ENCODE data around the gene PCLO. TPM values are rescaled to one million over a fixed set of nuclear protein-coding genes. Genes with fewer than 3 reads are reported as not detected.

PCLO gene
- total RNA-seq, 2 experiments from 2014 or later = 0.35 to 1.4 TPM

DNA sequence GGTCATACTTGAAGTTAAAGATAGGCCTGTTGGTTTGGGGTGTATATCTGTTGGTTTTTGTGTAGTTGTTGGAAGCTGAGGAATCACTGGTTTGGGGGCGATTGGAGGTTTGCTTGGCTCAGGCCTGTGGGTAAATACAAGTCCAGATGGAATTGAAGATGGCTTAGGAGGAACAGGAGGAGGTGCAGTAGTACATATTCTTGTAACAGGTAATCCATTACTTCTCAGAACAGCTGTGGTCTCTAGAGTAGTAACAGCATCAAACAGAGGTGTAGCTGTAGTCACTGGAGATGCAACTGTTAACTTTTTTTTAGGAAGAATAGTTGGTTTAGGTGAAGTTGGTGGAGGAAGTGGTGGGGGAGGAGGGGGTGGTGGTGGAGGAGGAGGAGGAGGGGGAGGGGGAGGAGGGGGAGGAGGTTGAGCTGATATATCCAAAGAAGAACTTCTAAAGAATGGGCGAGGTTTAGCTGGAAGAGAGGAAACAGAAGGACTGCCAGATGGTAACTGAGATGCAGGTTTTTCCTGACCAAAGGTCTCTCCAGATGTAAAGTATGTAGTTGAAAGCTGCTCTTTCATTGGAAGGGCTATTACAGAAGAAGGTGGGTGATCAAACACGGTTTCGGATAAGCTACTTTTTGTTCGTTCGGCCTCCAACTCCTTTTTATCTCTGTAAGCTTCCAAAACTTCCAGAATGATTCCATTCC lies 209.2 kb downstream of the PCLO start:
- TF ChIP-seq EZH2phosphoT487 (IDR thresholded peaks at IDR 0.05; ENCODE audit: borderline replicate concordance, low read depth, low read length) = no peak
- TF ChIP-seq, protein P1, sequence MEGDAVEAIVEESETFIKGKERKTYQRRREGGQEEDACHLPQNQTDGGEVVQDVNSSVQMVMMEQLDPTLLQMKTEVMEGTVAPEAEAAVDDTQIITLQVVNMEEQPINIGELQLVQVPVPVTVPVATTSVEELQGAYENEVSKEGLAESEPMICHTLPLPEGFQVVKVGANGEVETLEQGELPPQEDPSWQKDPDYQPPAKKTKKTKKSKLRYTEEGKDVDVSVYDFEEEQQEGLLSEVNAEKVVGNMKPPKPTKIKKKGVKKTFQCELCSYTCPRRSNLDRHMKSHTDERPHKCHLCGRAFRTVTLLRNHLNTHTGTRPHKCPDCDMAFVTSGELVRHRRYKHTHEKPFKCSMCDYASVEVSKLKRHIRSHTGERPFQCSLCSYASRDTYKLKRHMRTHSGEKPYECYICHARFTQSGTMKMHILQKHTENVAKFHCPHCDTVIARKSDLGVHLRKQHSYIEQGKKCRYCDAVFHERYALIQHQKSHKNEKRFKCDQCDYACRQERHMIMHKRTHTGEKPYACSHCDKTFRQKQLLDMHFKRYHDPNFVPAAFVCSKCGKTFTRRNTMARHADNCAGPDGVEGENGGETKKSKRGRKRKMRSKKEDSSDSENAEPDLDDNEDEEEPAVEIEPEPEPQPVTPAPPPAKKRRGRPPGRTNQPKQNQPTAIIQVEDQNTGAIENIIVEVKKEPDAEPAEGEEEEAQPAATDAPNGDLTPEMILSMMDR (conservative IDR thresholded peaks at IDR 0.05; ENCODE audit: low read length) = no peak
- intact Hi-C loops (cut with micrococcal nuclease; ENCODE audit: unreplicated experiment) = no loop called here
- no peaks in the 10 kb centered on the region for H3K36me3 ChIP-seq (ENCODE audit: insufficient read depth, low read length)
- no peaks in the 10 kb centered on the region for H3K4me1 ChIP-seq (ENCODE audit: insufficient read depth, low read length, poor library complexity, severe bottlenecking)
- no peaks in the 10 kb centered on the region for H3K79me2 ChIP-seq (ENCODE audit: insufficient read depth, low read depth, low read length)
- no peak overlapping the region for H3K4me3 ChIP-seq (ENCODE audit: low read depth, low read length, poor library complexity, severe bottlenecking)
- H3K4me2 ChIP-seq (ENCODE audit: low read length) = no peak overlapping the region
- no peaks in the 10 kb centered on the region for H3K9me3 ChIP-seq (ENCODE audit: low read length)
- no peak for DNase-seq (ENCODE audit: low spot score)
- H4K20me1 ChIP-seq (ENCODE audit: insufficient read depth, low read length) = no peaks in the 10 kb centered on the region
- H3K27ac ChIP-seq (ENCODE audit: low read depth, low read length, poor library complexity, severe bottlenecking) = no peak overlapping the region
- BruUV-seq (replicated peaks) = no TSS peak
- ChIA-PET POLR2A (interaction anchor here (0.6 to 1.8 kb wide), 5 partner anchors 10 to 1318 kb away, joined by 3 to 4 read pairs (median 4); no protein-coding TSS in a partner anchor), CTCF (ENCODE audit: unreplicated experiment) (no interaction called here)
- no peaks in the 10 kb centered on the region for H3K9me2 ChIP-seq (ENCODE audit: insufficient read depth, low read length)
- no peak overlapping the region for H2AFZ ChIP-seq (ENCODE audit: low read length)

DNA sequence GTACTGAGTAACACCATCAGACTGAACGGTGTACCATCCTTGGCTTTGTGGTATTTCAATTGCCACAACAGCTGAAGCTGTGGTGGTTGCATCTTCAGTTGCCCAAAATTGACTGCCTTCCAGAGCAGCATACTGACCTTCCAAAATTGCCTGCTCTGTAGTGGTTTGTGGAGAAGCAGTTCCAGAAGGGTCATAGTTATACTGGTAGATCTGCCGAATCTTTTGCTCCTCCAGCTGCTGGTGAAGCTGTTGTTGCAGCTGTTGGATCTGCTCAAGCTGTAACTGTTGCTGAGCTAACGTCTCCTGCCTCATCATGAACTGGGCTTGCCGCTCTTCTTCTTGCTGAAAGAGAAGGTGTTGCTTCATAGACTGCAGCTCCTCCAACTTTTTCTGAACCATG lies 212.2 kb downstream of the PCLO start:
- H2AFZ ChIP-seq (ENCODE audit: low read length) = no peak overlapping the region
- no peaks in the 10 kb centered on the region for H4K20me1 ChIP-seq (ENCODE audit: insufficient read depth, low read length)
- no peak for DNase-seq (ENCODE audit: low spot score)
- H3K4me2 ChIP-seq (ENCODE audit: low read length) = no peak overlapping the region
- no peak for TF ChIP-seq EZH2phosphoT487 (IDR thresholded peaks at IDR 0.05; ENCODE audit: borderline replicate concordance, low read depth, low read length)
- TF ChIP-seq, protein P1 (conservative IDR thresholded peaks at IDR 0.05; ENCODE audit: low read length) = no peak
- H3K27ac ChIP-seq (ENCODE audit: low read depth, low read length, poor library complexity, severe bottlenecking) = no peak overlapping the region
- no peaks in the 10 kb centered on the region for H3K79me2 ChIP-seq (ENCODE audit: insufficient read depth, low read depth, low read length)
- CTCF ChIA-PET (ENCODE audit: unreplicated experiment) = no interaction called here
- POLR2A ChIA-PET = interaction anchor here (1.2 kb wide), 1 partner anchor 15 kb away, joined by 3 read pairs; no protein-coding TSS in a partner anchor
- intact Hi-C loops (cut with micrococcal nuclease; ENCODE audit: unreplicated experiment) = no loop called here
- BruUV-seq (replicated peaks) = no TSS peak
- H3K4me3 ChIP-seq (ENCODE audit: low read depth, low read length, poor library complexity, severe bottlenecking) = no peak overlapping the region
- H3K4me1 ChIP-seq (ENCODE audit: insufficient read depth, low read length, poor library complexity, severe bottlenecking) = no peaks in the 10 kb centered on the region
- no peaks in the 10 kb centered on the region for H3K9me2 ChIP-seq (ENCODE audit: insufficient read depth, low read length)
- H3K36me3 ChIP-seq (ENCODE audit: insufficient read depth, low read length) = no peaks in the 10 kb centered on the region
- no peaks in the 10 kb centered on the region for H3K9me3 ChIP-seq (ENCODE audit: low read length)

DNA sequence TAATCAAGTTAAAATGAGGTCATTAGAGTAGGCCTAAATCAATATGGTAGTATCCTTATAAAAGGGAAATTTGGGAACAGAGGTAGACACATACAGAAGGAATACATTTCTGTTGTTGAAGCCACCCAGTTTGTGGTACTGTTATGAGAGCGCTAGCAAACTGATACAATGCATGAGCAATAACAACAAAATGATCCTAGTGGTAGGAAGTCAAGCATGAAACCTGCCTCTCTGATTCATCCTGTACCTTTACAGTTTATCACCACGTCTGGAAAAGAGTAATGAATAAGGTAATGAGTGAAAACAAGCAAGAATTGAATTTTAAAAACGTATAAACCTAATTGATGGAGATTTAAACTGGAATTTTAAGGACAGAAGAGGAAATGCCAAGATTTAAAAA lies 217.2 kb downstream of the PCLO start:
- intact Hi-C loops (cut with micrococcal nuclease; ENCODE audit: unreplicated experiment) = no loop called here
- Histone ChIP-seq H4K20me1 (ENCODE audit: insufficient read depth, low read length) (no peaks in the 10 kb centered on the region), H3K9me2 (ENCODE audit: insufficient read depth, low read length) (no peaks in the 10 kb centered on the region), H3K79me2 (ENCODE audit: insufficient read depth, low read depth, low read length) (no peaks in the 10 kb centered on the region), H3K36me3 (ENCODE audit: insufficient read depth, low read length) (no peaks in the 10 kb centered on the region), H3K4me2 (ENCODE audit: low read length) (no peak overlapping the region), H3K27ac (ENCODE audit: low read depth, low read length, poor library complexity, severe bottlenecking) (no peak overlapping the region), H3K4me1 (ENCODE audit: insufficient read depth, low read length, poor library complexity, severe bottlenecking) (no peaks in the 10 kb centered on the region), H3K4me3 (ENCODE audit: low read depth, low read length, poor library complexity, severe bottlenecking) (no peak overlapping the region), H2AFZ (ENCODE audit: low read length) (peak overlapping the region; percentile 51; the same call in 1 of the 2 replicates), H3K9me3 (ENCODE audit: low read length) (no peaks in the 10 kb centered on the region)
- no TSS peak for BruUV-seq (replicated peaks)
- ChIA-PET CTCF (ENCODE audit: unreplicated experiment) (no interaction called here), POLR2A (interaction anchor here (1.3 kb wide), 1 partner anchor 10 kb away, joined by 4 read pairs; no protein-coding TSS in a partner anchor)
- TF ChIP-seq EZH2phosphoT487 (IDR thresholded peaks at IDR 0.05; ENCODE audit: borderline replicate concordance, low read depth, low read length) = no peak
- TF ChIP-seq, protein P1 (conservative IDR thresholded peaks at IDR 0.05; ENCODE audit: low read length) = no peak
- DNase-seq (ENCODE audit: low spot score) = no peak
